GM21825 (cell line): ENCODE results near the gene DLEC1.

Experiments
- ATAC-seq: cut with Tn5 transposase; IDR thresholded peaks from one replicate; pipeline ENCODE4 v1.9.1; 2021; ENCODE audit warnings: mild to moderate bottlenecking, moderate library complexity; ENCODE audit not compliant: unreplicated experiment

DLEC1 gene

GRCh38 chr3:38105525-38105924 is 66.5 kb downstream of the DLEC1 start:
- no peak for ATAC-seq

GRCh38 chr3:38107911-38108648 is 69.1 kb downstream of the DLEC1 start:
- no peak for ATAC-seq

GRCh38 chr3:38108649-38109579 is 69.9 kb downstream of the DLEC1 start:
- no peak for ATAC-seq

DNA sequence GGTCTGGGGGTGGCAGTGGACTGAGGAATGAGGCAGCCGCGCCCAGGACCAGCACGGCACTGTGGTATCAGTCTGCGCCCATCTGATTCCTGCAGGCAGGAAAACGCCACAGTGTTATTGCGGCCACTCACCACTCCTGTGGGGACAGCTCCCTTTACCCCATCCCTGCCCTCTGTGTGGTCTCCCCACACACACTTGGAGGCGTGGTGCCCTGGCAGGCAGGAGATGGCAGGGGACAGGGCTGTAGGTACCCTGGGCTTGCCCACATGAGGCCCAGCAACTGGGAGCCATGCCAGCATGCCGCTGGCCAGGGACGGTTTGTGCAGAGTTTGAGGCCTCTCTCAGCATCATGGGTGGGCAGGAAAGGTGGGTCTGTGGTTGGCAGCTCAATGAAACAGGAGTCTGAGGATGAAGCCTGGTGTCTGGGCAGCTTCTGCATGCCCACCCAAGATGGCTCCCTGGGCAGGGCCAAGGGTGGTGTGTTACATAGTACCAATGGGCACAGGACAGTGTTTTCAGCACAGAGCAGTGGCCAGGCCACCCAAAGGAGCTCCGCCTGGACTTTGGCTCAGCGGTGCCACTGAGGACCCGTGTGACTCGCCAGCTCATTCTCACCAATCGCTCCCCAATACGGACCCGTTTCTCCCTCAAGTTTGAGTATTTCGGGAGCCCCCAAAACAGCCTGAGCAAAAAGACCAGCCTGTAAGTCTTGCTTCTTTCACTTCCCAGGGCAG is 70.7 kb downstream of the DLEC1 start:
- ATAC-seq = no peak

- no peak for ATAC-seq
These were observed 71.5 kb downstream of the DLEC1 start for GRCh38 chr3:38110314-38111050.

DNA sequence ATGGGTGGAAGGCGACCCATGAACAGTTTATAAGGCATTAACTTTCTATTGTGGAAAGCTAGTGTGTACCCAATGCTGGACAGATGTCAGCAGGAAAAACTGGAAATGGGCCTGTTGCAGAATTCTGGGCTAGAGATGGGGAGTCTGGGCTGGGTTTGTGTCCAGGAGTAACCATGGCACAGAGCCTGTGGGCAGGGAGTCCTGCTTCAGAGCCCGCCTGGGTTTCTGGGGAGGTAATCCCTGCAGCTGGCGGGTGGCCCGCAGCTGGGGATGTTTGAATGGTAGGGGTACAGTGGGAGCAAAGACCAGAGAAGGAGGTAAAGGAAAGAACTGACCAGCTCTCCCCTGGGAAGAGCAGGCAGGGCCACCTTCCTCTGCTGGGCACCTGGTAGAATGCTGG is 72.2 kb downstream of the DLEC1 start:
- ATAC-seq = no peak

DNA sequence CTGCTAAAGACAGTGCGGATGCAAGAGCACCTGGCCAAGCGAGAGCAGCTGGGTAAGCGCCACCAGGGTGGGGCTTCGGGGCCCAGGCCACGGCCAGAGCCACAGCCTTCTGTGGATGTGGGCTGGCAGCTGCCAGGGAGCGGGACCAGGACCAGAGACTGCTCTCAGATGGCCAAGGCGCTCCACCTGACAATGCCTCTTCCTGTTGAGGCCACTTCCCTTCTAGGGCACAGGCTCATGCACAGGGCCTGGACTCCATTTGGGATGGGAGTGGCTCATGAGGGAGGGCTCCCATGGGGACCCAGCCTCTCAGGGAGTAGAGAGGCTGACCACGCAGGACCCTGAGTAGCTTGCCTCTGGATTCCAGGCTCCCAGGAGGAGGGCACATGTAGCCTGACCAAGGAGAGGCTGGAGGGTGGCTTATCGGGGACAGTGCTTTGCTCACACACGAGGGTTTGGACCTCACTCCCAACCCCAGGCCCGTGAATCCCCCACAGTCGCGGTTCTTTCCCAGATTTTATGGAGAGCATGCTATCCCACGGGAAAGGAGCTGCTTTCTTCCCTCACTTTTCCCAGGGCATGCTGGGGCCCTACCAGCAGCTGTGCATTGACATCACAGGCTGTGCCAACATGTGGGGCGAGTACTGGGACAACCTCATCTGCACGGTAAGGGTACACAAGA is 72.8 kb downstream of the DLEC1 start:
- ATAC-seq = no peak

DNA sequence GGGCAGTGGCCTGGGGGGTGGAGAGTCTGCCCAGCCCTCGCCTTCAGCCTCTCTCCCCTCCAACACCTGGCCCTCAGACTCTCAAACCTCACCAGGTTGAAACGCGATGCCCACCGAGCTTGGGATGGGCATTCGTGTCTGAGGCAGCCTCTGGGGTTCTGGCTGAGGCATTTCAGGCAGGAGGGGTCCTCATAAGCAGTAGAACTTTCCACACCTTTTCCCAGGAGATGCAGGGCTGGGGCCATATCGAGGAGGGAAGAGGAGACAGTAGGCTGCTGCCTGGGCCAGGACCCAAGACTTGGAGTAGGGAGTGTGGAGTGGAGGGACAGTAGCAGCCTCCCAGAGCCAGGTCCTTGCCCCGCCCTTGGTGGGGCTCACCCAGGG is 73.4 kb downstream of the DLEC1 start:
- ATAC-seq = no peak

DNA sequence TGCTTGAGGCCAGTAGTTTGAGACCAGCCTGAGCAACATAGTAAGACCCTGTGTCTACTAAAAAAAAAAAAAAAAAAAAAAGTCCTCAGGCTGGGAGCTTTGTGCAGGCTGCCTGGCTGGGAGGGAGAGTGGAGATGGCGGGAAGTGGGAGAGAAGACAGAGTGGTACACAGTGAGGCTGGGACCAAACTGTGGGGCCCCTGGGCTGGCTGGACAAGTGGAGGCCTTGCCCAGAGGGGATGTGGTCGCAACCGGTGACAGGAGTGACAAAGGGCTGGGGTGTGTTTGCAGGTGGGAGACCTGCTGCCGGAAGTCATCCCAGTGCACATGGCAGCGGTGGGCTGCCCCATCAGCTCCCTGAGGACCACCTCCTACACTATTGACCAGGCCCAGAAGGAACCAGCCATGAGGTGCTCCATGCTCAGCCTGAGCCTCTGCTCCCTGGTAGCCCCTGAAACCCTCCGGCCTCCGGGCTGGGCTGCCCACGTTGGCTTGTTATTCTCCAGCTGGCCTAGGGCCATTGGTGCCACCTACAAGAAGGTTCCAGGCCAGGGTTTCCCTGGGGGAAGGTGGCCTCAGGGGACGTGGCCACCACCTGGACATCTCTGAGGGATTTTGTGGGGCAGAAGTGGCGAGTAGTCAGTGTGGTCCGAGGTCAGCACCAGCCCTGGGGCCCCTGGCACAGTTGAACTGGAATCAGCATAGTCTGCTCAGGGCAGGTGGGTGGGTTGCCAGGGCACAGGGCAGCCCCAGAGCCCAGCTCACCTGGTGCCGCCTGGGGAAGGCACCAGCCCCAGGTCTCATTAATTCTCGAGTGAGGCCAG is 75.3 kb downstream of the DLEC1 start:
- no peak for ATAC-seq

DNA sequence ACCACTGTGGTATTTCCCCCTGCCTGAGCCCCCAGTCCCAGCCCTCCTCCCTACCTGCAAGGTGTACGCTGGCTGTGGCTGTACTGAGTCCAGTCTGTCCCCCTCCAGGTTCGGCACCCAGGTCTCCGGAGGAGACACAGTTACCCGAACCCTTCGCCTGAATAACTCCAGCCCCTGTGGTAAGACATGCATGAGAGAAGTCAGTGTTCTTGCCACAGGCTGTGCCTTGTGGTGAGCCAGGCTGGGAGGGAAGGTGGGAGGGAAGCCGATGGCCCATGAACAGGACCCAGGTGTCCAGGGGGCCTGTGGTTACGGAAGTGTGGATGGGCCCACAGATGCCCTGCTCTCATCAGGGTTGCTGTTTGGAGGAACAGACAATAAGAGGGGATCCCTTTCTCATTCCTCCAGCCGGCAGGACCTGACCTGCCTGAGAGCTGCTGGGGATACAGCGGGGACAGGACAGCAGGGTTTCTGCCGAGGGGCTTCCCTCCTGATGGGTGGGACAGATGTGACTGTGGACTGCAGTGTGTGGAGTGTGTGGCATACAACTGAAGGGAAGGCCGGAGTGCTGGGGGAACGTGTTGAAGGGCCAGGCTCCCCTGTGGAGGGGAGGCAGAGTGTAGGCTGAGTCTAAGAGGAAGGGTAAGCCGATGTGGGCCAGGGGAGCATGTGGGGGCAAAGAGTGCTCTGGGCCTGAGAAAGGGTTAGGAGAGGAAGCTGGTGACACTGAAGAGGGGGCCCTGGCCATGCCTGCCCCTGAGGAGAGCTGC is 76.1 kb downstream of the DLEC1 start:
- ATAC-seq = no peak

DNA sequence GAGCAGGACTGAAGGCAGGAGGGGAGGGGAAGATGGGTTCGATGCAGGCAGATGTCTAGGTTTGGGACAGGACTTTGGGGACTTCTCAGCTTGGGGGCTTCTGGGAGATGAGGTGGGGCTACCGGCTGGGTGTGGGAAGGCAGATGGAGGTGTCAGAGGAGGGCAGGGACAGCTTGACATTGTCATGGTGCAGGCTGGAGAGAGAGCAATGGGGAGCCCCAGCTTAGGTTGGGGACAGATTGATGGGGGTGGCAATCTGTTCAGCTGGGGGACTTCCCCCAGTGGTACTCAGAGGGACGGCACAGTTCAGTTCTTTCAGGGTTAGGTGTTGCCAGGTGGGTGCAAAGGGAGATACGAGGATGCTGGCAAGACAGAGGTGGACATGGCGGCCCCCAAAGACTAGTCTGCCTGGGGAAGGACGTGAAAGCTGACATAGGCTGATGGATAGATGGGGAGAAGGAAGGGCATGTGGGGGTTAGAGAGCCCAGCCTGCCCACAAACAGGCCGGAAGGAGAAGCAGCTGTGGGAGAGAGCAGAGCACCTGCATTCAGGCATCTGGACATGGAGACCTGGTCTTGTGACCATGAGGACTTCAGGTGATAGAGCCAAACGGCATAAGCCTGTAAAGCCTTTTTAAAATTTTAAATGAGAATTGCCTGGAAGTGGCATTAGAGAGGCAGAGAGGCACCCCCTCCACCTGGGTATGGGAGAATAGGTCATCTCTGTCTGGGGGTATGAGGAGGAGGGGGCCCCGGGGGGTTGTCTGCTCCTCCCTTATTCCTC is 76.8 kb downstream of the DLEC1 start:
- ATAC-seq = no peak

DNA sequence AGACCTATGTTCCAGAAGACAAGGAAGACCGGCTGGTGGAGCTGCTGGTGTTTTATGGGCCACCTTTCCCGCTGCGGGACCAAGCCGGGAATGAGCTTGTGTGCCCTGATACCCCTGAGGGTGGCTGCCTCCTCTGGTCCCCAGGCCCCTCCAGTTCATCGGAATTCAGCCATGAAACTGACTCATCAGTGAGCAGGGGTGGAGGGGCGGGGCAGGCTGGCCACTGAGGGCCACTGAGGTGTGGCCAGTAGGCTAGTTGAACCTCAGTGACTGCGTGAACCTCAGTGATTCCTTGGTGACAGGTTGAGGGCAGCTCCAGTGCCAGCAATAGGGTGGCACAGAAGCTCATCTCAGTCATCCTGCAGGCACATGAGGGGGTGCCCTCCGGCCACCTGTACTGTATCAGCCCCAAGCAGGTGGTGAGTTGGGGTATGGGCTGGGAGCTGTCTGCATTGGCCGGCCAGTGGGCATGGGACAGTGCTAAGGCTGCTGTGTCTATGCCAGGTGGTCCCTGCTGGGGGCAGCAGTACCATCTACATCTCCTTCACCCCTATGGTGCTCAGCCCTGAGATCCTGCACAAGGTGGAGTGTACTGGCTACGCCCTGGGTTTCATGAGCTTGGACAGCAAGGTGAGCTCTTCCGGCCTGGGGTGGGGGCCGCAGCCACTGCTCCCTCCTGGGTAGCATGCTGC is 77.6 kb downstream of the DLEC1 start:
- no peak for ATAC-seq

- no peak for ATAC-seq
These were observed 78.2 kb downstream of the DLEC1 start for GRCh38 chr3:38117163-38117716.

DNA sequence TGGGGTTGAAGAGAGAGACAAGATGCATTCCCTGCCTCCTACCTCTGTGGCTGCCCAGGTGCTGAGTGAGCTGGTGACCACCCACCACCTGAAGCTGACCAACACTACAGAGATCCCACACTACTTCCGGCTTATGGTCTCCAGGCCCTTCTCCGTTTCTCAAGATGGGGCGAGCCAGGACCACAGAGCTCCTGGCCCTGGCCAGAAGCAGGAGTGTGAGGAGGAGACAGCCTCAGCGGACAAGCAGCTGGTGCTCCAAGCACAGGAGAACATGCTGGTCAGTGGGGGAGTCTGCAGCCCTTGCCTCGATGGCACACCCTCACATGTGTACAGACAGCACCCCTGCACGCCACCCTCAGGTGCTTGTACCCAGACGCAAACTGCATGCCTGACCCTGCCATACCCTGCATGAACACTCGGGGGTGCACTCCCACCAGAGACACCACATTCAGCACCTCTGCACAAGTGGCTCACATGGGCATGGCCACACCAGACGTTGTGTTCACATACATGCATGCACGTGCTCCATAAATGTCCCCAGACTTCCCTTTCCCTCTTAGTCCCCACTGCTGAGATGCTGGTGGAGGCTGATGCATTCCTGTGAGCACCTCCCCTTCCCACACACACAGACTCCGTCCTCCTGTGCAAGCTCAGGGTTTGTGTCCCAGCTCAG is 78.9 kb downstream of the DLEC1 start:
- ATAC-seq = no peak

DNA sequence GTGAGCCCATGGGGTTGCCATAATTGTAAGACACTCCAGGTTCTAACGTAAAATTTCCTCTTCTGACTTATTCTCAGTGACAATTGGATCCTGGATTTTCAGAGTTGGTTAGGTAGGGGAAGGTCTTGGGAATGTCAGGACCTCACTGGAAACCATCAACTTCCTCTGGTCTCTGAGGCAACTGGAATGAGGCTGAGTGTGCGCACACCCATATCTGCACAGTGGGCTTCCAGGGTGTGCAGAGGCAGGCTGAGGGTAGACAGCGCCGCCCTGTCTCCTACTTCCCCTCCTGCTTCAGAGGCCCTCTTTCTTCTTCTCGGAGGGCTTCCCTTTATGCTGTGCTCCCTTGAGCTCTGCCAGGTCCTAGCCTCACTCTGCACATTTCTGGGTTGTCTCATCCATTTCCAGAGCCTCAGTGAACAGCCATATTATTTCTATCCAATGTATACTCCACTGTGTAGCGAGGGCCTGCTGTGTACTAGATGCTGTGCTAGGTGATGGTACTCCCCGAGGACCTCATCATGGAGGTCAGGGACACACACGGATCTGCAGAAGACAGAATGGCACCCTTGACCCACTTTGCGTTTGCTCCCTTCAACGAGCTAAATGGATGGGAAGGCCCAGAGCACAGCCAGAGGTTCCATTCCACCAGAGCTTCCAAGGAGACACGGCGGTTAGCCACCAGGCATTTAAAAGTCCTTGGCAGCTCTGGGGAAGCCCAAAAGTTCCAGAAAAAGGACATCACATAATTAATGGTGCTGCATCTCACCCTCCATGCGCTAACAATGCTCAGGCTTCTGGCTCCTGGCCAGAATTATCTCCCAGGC is 79.6 kb downstream of the DLEC1 start:
- ATAC-seq = no peak

GRCh38 chr3:38119248-38119544 is 80.2 kb downstream of the DLEC1 start:
- no peak for ATAC-seq
